ENCODE data around the gene INSL3. TPM values are rescaled to one million over a fixed set of nuclear protein-coding genes. Genes with fewer than 3 reads are reported as not detected.

The INSL3 gene
- total and polyA plus RNA-seq, 2 of the 13 experiments (the other 11 are each of a cell fraction or from before 2014, with no cell fraction given): 0.30 TPM; not detected in 1

DNA sequence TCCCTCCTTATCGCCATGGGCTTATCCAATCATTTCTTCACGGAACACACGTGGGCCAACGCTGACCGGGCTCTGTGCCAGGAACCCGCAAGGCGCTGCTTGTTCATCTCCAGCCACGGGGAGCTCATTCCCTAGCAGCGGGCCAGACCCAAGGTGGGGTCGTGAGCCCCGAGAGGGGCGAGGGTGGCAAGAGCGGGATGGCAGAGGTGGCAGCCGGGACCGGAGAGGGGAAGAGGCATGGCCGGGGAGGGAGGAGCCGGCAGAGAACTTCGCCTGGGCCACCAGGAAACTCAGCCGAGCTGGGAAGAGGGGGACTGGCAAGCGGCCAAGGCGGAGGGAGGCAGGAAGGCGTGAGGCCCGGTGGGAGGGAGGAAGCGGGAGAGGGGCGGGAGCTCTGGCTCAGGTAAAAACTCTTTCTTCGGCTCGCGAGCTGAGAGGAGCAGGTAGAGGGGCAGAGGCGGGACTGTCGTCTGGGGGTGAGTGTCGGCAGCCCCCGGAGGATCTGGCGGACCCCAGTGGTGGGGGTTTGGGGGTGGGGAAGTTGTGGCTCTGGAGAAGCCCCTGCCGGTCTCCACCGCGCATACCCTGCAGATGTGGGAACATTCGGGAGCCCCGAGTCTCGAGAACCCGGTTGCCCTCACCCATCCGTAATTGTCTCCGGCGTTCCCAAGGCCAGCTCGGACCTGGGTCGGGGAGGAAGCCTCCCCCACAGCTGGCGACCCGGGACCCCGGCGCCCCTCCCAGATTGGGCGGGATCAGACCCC, 26.4 kb downstream of the INSL3 start, which contains the start of gene B3GNT3 (continued):
- TF ChIP-seq, protein P1, sequence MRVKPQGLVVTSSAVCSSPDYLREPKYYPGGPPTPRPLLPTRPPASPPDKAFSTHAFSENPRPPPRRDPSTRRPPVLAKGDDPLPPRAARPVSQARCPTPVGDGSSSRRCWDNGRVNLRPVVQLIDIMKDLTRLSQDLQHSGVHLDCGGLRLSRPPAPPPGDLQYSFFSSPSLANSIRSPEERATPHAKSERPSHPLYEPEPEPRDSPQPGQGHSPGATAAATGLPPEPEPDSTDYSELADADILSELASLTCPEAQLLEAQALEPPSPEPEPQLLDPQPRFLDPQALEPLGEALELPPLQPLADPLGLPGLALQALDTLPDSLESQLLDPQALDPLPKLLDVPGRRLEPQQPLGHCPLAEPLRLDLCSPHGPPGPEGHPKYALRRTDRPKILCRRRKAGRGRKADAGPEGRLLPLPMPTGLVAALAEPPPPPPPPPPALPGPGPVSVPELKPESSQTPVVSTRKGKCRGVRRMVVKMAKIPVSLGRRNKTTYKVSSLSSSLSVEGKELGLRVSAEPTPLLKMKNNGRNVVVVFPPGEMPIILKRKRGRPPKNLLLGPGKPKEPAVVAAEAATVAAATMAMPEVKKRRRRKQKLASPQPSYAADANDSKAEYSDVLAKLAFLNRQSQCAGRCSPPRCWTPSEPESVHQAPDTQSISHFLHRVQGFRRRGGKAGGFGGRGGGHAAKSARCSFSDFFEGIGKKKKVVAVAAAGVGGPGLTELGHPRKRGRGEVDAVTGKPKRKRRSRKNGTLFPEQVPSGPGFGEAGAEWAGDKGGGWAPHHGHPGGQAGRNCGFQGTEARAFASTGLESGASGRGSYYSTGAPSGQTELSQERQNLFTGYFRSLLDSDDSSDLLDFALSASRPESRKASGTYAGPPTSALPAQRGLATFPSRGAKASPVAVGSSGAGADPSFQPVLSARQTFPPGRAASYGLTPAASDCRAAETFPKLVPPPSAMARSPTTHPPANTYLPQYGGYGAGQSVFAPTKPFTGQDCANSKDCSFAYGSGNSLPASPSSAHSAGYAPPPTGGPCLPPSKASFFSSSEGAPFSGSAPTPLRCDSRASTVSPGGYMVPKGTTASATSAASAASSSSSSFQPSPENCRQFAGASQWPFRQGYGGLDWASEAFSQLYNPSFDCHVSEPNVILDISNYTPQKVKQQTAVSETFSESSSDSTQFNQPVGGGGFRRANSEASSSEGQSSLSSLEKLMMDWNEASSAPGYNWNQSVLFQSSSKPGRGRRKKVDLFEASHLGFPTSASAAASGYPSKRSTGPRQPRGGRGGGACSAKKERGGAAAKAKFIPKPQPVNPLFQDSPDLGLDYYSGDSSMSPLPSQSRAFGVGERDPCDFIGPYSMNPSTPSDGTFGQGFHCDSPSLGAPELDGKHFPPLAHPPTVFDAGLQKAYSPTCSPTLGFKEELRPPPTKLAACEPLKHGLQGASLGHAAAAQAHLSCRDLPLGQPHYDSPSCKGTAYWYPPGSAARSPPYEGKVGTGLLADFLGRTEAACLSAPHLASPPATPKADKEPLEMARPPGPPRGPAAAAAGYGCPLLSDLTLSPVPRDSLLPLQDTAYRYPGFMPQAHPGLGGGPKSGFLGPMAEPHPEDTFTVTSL (CRISPR knock-in tag; IDR thresholded peaks at IDR 0.05; ENCODE audit: borderline replicate concordance): no peak
- TF ChIP-seq, protein P2, sequence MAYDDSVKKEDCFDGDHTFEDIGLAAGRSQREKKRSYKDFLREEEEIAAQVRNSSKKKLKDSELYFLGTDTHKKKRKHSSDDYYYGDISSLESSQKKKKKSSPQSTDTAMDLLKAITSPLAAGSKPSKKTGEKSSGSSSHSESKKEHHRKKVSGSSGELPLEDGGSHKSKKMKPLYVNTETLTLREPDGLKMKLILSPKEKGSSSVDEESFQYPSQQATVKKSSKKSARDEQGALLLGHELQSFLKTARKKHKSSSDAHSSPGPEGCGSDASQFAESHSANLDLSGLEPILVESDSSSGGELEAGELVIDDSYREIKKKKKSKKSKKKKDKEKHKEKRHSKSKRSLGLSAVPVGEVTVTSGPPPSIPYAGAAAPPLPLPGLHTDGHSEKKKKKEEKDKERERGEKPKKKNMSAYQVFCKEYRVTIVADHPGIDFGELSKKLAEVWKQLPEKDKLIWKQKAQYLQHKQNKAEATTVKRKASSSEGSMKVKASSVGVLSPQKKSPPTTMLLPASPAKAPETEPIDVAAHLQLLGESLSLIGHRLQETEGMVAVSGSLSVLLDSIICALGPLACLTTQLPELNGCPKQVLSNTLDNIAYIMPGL (CRISPR knock-in tag; IDR thresholded peaks at IDR 0.05; ENCODE audit: borderline replicate concordance in 1 of 2, low read depth in 1 of 2): peak; percentile 35 to 48; a peak in 2 of 4 replicates
- TF ChIP-seq TCF7 (IDR thresholded peaks at IDR 0.05; ENCODE audit: low read depth) (no peak), ZNF883 (CRISPR knock-in tag; IDR thresholded peaks at IDR 0.05; ENCODE audit: not compliant biosample characterization) (no peak), TP53 (CRISPR knock-in tag; conservative IDR thresholded peaks at IDR 0.05) (no peak), FOXA1 (IDR thresholded peaks at IDR 0.05) (no peak), FOXA1 (CRISPR knock-in tag; IDR thresholded peaks at IDR 0.05) (no peak), TGIF2 (CRISPR knock-in tag; IDR thresholded peaks at IDR 0.05) (no peak), HBP1 (CRISPR knock-in tag; IDR thresholded peaks at IDR 0.05; ENCODE audit: low read depth) (no peak), ISL2 (CRISPR knock-in tag; IDR thresholded peaks at IDR 0.05) (no peak), ZNF124 (CRISPR knock-in tag; IDR thresholded peaks at IDR 0.05) (peak; percentile 35; the same call in 1 of the 2 replicates), ZIK1 (CRISPR knock-in tag; IDR thresholded peaks at IDR 0.05; ENCODE audit: borderline replicate concordance, low read depth) (no peak), ATM (IDR thresholded peaks at IDR 0.05; ENCODE audit: borderline replicate concordance) (no peak), TIGD3 (CRISPR knock-in tag; IDR thresholded peaks at IDR 0.05; ENCODE audit: borderline replicate concordance) (no peak), ZNF333 (CRISPR knock-in tag; IDR thresholded peaks at IDR 0.05; ENCODE audit: borderline replicate concordance) (no peak), ZMYM2 (CRISPR knock-in tag; IDR thresholded peaks at IDR 0.05) (peak; percentile 89; the same call in 1 of the 2 replicates), CCDC6 (CRISPR knock-in tag; IDR thresholded peaks at IDR 0.05) (no peak), FOSL1 (CRISPR knock-in tag; IDR thresholded peaks at IDR 0.05; ENCODE audit: borderline replicate concordance) (no peak), KLF9 (CRISPR knock-in tag; IDR thresholded peaks at IDR 0.05; ENCODE audit: low read depth) (no peak), POLR2AphosphoS5 (IDR thresholded peaks at IDR 0.05; ENCODE audit: low read depth, low read length) (peak; percentile 50)
